HCT116 (cell line): ENCODE measurements around the gene TAF5L. TPM values are rescaled to one million over a fixed set of nuclear protein-coding genes. Genes with fewer than 3 reads are reported as not detected.

Experiments
- ATAC-seq: fragments of 200-7000 bp; cut with Tn5 transposase; 2 replicates; pipeline ENCODE4 v1.9.1; 2020; ENCODE audit warnings: mild to moderate bottlenecking, moderate library complexity
- BruUV-seq: library from RNA; stranded (reverse); fragments of 400-500 nt; replicated peaks from 2 replicates; lab custom pipeline; 2021; lab: Mats Ljungman, UMichigan
- CTCF ChIA-PET: fragments of 300-600 bp; sonication (Branson Sonifier 250); formaldehyde crosslinking; loops from one replicate; lab custom pipeline; 2021; ENCODE audit warnings: antibody characterized with exemption; lab: Charles Lee
- POLR2A ChIA-PET: fragments of 300-600, 350-600 bp; sonication (Branson Sonifier 250); formaldehyde crosslinking; loops from one replicate; lab custom pipeline; 2021; ENCODE audit warnings: antibody characterized with exemption; lab: Charles Lee
- RAD21 ChIA-PET, 2 experiments: fragments of 300-600 bp; sonication (Branson Sonifier 250); formaldehyde crosslinking; loops; one replicate each; lab custom pipeline; 2023; ENCODE audit warnings: low total read pairs in 2 of 2; ENCODE audit not compliant: uncharacterized antibody in 2 of 2, unreplicated experiment in 2 of 2, low non-redundant PET in 1 of 2; lab: Charles Lee
- DNase-seq: peaks from one replicate; pipeline ENCODE4 v3.0.0-alpha.2; 2010; ENCODE audit warnings: low read depth, low spot score
- H2AFZ ChIP-seq: fragments of 200-600 bp; shearing (Covaris generic), sonication (generic); 2 replicates; pipeline ENCODE4 v1.6.1; 2017; ENCODE audit warnings: low read depth, mixed run types, mixed read lengths, antibody characterized with exemption, low read length; ENCODE audit not compliant: poor library complexity, severe bottlenecking
- H3K27ac ChIP-seq: 2 replicates; pipeline ENCODE4 v1.5.1; 2012; ENCODE audit warnings: low read depth, low read length
- H3K27me3 ChIP-seq: fragments of 200-600 bp; sonication (generic); 2 replicates; pipeline ENCODE4 v1.6.1; 2016; ENCODE audit warnings: mixed run types, low read length, mixed read lengths; ENCODE audit not compliant: insufficient read depth
- H3K36me3 ChIP-seq, 2 experiments: fragments of 200-500 bp in 1 of 2; fragments of 200-600 bp in 1 of 2; sonication (Bioruptor generic) in 1 of 2; sonication (generic) in 1 of 2; 2 replicates each; pipeline versions ENCODE4 v1.5.1 to v1.6.1; 2014 to 2016; ENCODE audit warnings: low read length in 2 of 2, inconsistent platforms in 1 of 2, mixed read lengths in 1 of 2, mixed run types in 1 of 2; ENCODE audit not compliant: insufficient read depth in 2 of 2, control insufficient read depth in 1 of 2
- H3K4me1 ChIP-seq, 2 experiments: fragments of 200-600 bp in 1 of 2; sonication (generic) in 1 of 2; 2 replicates each; pipeline versions ENCODE4 v1.5.1 to v1.6.1; 2012 to 2017; ENCODE audit warnings: low read length in 2 of 2, inconsistent platforms in 1 of 2, mild to moderate bottlenecking in 1 of 2, mixed read lengths in 1 of 2, mixed run types in 1 of 2, moderate library complexity in 1 of 2; ENCODE audit not compliant: insufficient read depth in 2 of 2, control insufficient read depth in 1 of 2
- H3K4me2 ChIP-seq: fragments of 200-600 bp; sonication (generic); 2 replicates; pipeline ENCODE4 v1.6.1; 2017; ENCODE audit warnings: mixed run types, low read length, mixed read lengths
- H3K4me3 ChIP-seq, 2 experiments: fragments of 200-600 bp in 1 of 2; sonication (generic) in 1 of 2; replicated peaks in 1 of 2; 2 replicates each; pipeline ENCODE4 v1.5.1; 2011 to 2016; ENCODE audit warnings: low read length in 2 of 2, control low read depth in 1 of 2, low read depth in 1 of 2, mild to moderate bottlenecking in 1 of 2, mixed read lengths in 1 of 2, mixed run types in 1 of 2
- H3K79me2 ChIP-seq: fragments of 200-600 bp; sonication (generic); 2 replicates; pipeline ENCODE4 v1.6.1; 2017; ENCODE audit warnings: mild to moderate bottlenecking, mixed run types, low read length, moderate library complexity, mixed read lengths; ENCODE audit not compliant: insufficient read depth
- H3K9ac ChIP-seq: fragments of 200-600 bp; sonication (generic); 2 replicates; pipeline ENCODE4 v1.6.1; 2016; ENCODE audit warnings: low read length, mixed read lengths
- H3K9me2 ChIP-seq: fragments of 200-600 bp; sonication (generic), shearing (Covaris generic); 2 replicates; pipeline ENCODE4 v1.6.1; 2017; ENCODE audit warnings: mixed run types, mild to moderate bottlenecking, moderate library complexity; ENCODE audit not compliant: insufficient read depth
- H3K9me3 ChIP-seq, 2 experiments: fragments of 200-500 bp in 1 of 2; fragments of 200-600 bp in 1 of 2; sonication (Bioruptor generic) in 1 of 2; sonication (generic) in 1 of 2; 2 replicates each; pipeline ENCODE4 v1.6.1; 2014 to 2017; ENCODE audit warnings: low read length in 2 of 2, mixed read lengths in 2 of 2, inconsistent platforms in 1 of 2, low read depth in 1 of 2, mild to moderate bottlenecking in 1 of 2, mixed run types in 1 of 2, moderate library complexity in 1 of 2; ENCODE audit not compliant: control insufficient read depth in 1 of 2, insufficient read depth in 1 of 2
- H4K20me1 ChIP-seq: fragments of 200-600 bp; sonication (generic), shearing (Covaris generic); 2 replicates; pipeline ENCODE4 v1.6.1; 2017; ENCODE audit warnings: mixed run types, mild to moderate bottlenecking, moderate library complexity; ENCODE audit not compliant: insufficient read depth
- ATF3 ChIP-seq: IDR thresholded peaks from 2 replicates; pipeline ENCODE4 v1.6.1; 2012
- CBX3 ChIP-seq: IDR thresholded peaks from 2 replicates; pipeline ENCODE4 v1.6.1; 2012; ENCODE audit warnings: low read depth
- CEBPB ChIP-seq: IDR thresholded peaks from 2 replicates; pipeline ENCODE4 v1.6.1; 2012; ENCODE audit warnings: low read depth
- CTCF ChIP-seq, 3 experiments: fragments of 200-600 bp in 1 of 3; sonication (generic) in 1 of 3; IDR thresholded peaks in 2 of 3; conservative IDR thresholded peaks in 1 of 3; 2 replicates each; pipeline ENCODE4 v1.5.1; 2012 to 2017; ENCODE audit warnings: low read depth in 2 of 3, low read length in 2 of 3, antibody characterized with exemption in 1 of 3, borderline replicate concordance in 1 of 3, control low read depth in 1 of 3, mild to moderate bottlenecking in 1 of 3, mixed read lengths in 1 of 3, mixed run types in 1 of 3, moderate library complexity in 1 of 3; ENCODE audit not compliant: insufficient read depth in 1 of 3
- EZH2 ChIP-seq: fragments of 200-600 bp; sonication (generic); IDR thresholded peaks from 2 replicates; pipeline ENCODE4 v1.6.1; 2017; ENCODE audit warnings: antibody characterized with exemption, mixed run types
- JUND ChIP-seq: IDR thresholded peaks from 2 replicates; pipeline ENCODE4 v1.6.1; 2012
- MAX ChIP-seq: IDR thresholded peaks from 2 replicates; pipeline ENCODE4 v1.6.1; 2012
- POLR2AphosphoS5 ChIP-seq: IDR thresholded peaks from 2 replicates; pipeline ENCODE4 v1.6.1; 2011; ENCODE audit warnings: mild to moderate bottlenecking, low read depth, low read length, moderate library complexity
- RAD21 ChIP-seq: IDR thresholded peaks from 2 replicates; pipeline ENCODE4 v1.6.1; 2012; ENCODE audit warnings: low read depth, mild to moderate bottlenecking
- REST ChIP-seq: IDR thresholded peaks from 2 replicates; pipeline ENCODE4 v1.6.1; 2012; ENCODE audit warnings: low read depth
- SIN3A ChIP-seq: IDR thresholded peaks from 2 replicates; pipeline ENCODE4 v1.6.1; 2012; ENCODE audit warnings: low read depth
- SRF ChIP-seq: IDR thresholded peaks from 2 replicates; pipeline ENCODE4 v1.6.1; 2012; ENCODE audit warnings: low read depth
- YY1 ChIP-seq: IDR thresholded peaks from 2 replicates; pipeline ENCODE4 v1.6.1; 2011; ENCODE audit warnings: low read length, low read depth, moderate library complexity, mild to moderate bottlenecking; ENCODE audit not compliant: insufficient replicate concordance; ENCODE audit errors: extremely low read depth
- ZFX ChIP-seq: fragments of 450-650 bp; IDR thresholded peaks from 2 replicates; pipeline ENCODE4 v1.6.1; 2017
- intact Hi-C: fragments of 100-400 bp; cut with micrococcal nuclease; formaldehyde crosslinking; loops from 2 replicates; pipeline ENCODE4 v1.10.0; 2022
- total RNA-seq: library from RNA; stranded (reverse); gene quantifications from one replicate; pipeline ENCODE4 v1.2.1, GENCODE V29; 2021; ENCODE audit not compliant: unreplicated experiment

Gene TAF5L
- total RNA-seq, 1 experiment from 2014 or later, result 22.4 TPM

- Histone ChIP-seq H3K27me3 (no peaks in the 10 kb centered on the region), H3K4me3 (no peak overlapping the region), H3K9me2 (no peaks in the 10 kb centered on the region), H2AFZ (no peak overlapping the region), H3K4me1 (peaks cover 6 to 8% of the 10 kb centered on the region in 2 experiments), H3K79me2 (no peaks in the 10 kb centered on the region), H3K9me3 (no peaks in the 10 kb centered on the region), H4K20me1 (no peaks in the 10 kb centered on the region), H3K4me2 (no peak overlapping the region), H3K27ac (no peak overlapping the region), H3K36me3 (no peaks in the 10 kb centered on the region), H3K9ac (no peak overlapping the region)
- ATAC-seq, result no peak
- no peak for TF ChIP-seq MAX
- no peak for TF ChIP-seq POLR2AphosphoS5
- TF ChIP-seq CTCF (IDR thresholded peaks at IDR 0.05 in 2 of 3, conservative IDR thresholded peaks at IDR 0.05 in 1 of 3; ENCODE audit: borderline replicate concordance in 1 of 3, insufficient read depth in 1 of 3, low read depth in 2 of 3, low read length in 2 of 3), result no peak
- no peak for TF ChIP-seq SIN3A
- TF ChIP-seq RAD21, result no peak
- no peak for TF ChIP-seq SRF
- TF ChIP-seq EZH2, result no peak
- TF ChIP-seq YY1, result no peak
- no peak for TF ChIP-seq REST
- TF ChIP-seq CBX3, result no peak
- no peak for TF ChIP-seq ZFX
- no peak for TF ChIP-seq JUND
- no peak for TF ChIP-seq CEBPB
- no peak for TF ChIP-seq ATF3
- BruUV-seq, result no TSS peak
- ChIA-PET CTCF (no interaction called here), POLR2A (no interaction called here), RAD21 (no interaction called here)
- intact Hi-C loops, result no loop called here
- no peak for DNase-seq
These were observed 62.2 kb downstream of the TAF5L start for GRCh38 chr1:229563701-229564100.
